CD4-positive, CD25-positive, alpha-beta regulatory T cell (primary cell): ENCODE data around the gene IL27RA. TPM values are rescaled to one million over a fixed set of nuclear protein-coding genes. Genes with fewer than 3 reads are reported as not detected.
A peak's percentile ranks its signal among the peaks of the same experiment; 100 is the strongest.

Source experiments
- ATAC-seq, 2 donors: fragments of 150-1000 bp; cut with Tn5 transposase; one replicate each; pipeline ENCODE4 v1.10.0; 2021; ENCODE audit warnings: low read depth in 2 of 2, moderate number of reproducible peaks in 2 of 2, moderate library complexity in 1 of 2
- DNase-seq, 3 donors: peaks; one replicate each; pipeline versions ENCODE4 v3.0.0 to v3.0.0-alpha.2; 2012 to 2022; ENCODE audit warnings: mixed read lengths in 1 of 3
- H3K27ac ChIP-seq: one replicate; pipeline ENCODE4 v1.7.0; 2013; ENCODE audit warnings: mild to moderate bottlenecking, low read length; ENCODE audit not compliant: insufficient read depth, poor library complexity, severe bottlenecking
- H3K27me3 ChIP-seq: one replicate; pipeline ENCODE4 v1.7.0; 2013; ENCODE audit warnings: low read length; ENCODE audit not compliant: control insufficient read depth, insufficient read depth
- H3K36me3 ChIP-seq: one replicate; pipeline ENCODE4 v1.7.0; 2013; ENCODE audit warnings: mild to moderate bottlenecking, low read length, moderate library complexity; ENCODE audit not compliant: control insufficient read depth, insufficient read depth
- H3K4me1 ChIP-seq: 2 replicates; pipeline ENCODE4 v1.7.0; 2013; ENCODE audit warnings: mild to moderate bottlenecking, low read length; ENCODE audit not compliant: insufficient read depth, control insufficient read depth, poor library complexity, severe bottlenecking
- H3K4me3 ChIP-seq: one replicate; pipeline ENCODE4 v1.7.0; 2013; ENCODE audit warnings: low read depth, mild to moderate bottlenecking, low read length, moderate library complexity
- H3K9me3 ChIP-seq, 2 experiments: 1 replicate in 1 of 2; 2 replicates in 1 of 2; pipeline ENCODE4 v1.7.0; 2013; ENCODE audit warnings: low read length in 2 of 2, mild to moderate bottlenecking in 1 of 2, moderate library complexity in 1 of 2; ENCODE audit not compliant: control insufficient read depth in 2 of 2
- H3K27ac Mint-ChIP-seq, 3 donors: one replicate each; pipeline ENCODE4 v1.8.0; 2020 to 2022; ENCODE audit warnings: mild to moderate bottlenecking in 3 of 3, mixed read lengths in 3 of 3, moderate library complexity in 2 of 3
- H3K27me3 Mint-ChIP-seq: one replicate; pipeline ENCODE4 v1.8.0; 2022; ENCODE audit warnings: mild to moderate bottlenecking, mixed read lengths
- H3K36me3 Mint-ChIP-seq: one replicate; pipeline ENCODE4 v1.8.0; 2020; ENCODE audit warnings: mixed read lengths
- H3K4me1 Mint-ChIP-seq, 4 donors: one replicate each; pipeline ENCODE4 v1.8.0; 2020 to 2022; ENCODE audit warnings: mixed read lengths in 4 of 4, mild to moderate bottlenecking in 1 of 4
- H3K4me3 Mint-ChIP-seq, 4 donors: one replicate each; pipeline ENCODE4 v1.8.0; 2020 to 2022; ENCODE audit warnings: mild to moderate bottlenecking in 4 of 4, mixed read lengths in 4 of 4, moderate library complexity in 3 of 4
- H3K9me3 Mint-ChIP-seq, 7 donors: one replicate each; pipeline ENCODE4 v1.8.0; 2020 to 2022; ENCODE audit warnings: mixed read lengths in 7 of 7, mild to moderate bottlenecking in 3 of 7, moderate library complexity in 2 of 7
- polyA plus RNA-seq, 4 donors: library from polyadenylated mRNA; unstranded; fragments of 300-500 nt; fragmentation: Illumina TruSeq; gene quantifications; one replicate each; pipeline ENCODE4 v1.2.3, GENCODE V29; 2021
- total RNA-seq: library from RNA; stranded (reverse); gene quantifications from one replicate; pipeline ENCODE4 v1.2.3, GENCODE V29; 2022

Gene IL27RA
- total and polyA plus RNA-seq, 5 donors from 2014 or later: 51.9 to 78.4 (median 73.5) TPM

DNA sequence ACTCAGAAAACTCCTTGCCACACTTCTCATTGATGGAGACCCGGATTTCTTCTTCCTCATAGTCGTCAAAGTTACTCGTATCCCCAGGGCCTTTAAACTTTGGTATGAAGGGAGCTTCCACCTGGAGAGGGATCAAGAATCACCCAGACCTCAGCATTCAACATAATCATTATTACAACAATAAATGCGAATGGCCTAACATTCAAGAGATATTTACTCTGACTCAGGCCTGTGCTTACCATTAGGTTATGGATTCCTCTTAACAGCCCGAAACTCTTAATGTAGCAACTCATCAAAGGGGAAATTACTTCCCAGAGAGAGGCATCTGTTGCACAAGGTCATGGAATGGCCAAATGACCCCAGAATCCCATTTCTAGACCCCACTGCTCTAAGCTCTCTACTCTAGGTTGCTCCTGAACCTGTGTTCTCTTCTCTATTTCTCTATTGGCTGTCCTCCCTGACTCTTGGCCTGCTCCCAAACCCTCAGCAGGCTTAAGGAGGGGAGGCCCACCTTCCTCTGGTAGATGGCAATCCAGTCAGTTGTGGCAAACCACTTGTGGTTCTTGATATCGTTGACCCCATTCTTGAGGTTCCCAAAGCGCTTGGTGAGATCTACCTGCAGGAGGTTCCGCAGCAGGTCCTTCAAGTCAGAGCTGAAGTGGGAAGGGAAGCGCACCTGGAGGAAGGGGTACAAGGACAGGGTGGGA is 61.7 kb downstream of the IL27RA start:
- Histone ChIP-seq H3K9me3 (peaks cover 0 to 6% of the 10 kb centered on the region in 2 experiments), H3K4me3 (no peak overlapping the region), H3K4me1 (peaks cover 14% of the 10 kb centered on the region), H3K36me3 (peaks cover 13% of the 10 kb centered on the region), H3K27ac (no peak overlapping the region), H3K27me3 (no peaks in the 10 kb centered on the region)
- Mint-ChIP-seq H3K27ac (peak overlapping the region; percentile 23 to 58 (median 36)), H3K4me1 (peaks cover 5 to 28% (median 19%) of the 10 kb centered on the region in 4 donors), H3K9me3 (peaks cover 0 to 8% (median 2%) of the 10 kb centered on the region in 7 donors), H3K36me3 (peaks cover 17% of the 10 kb centered on the region), H3K4me3 (peak overlapping the region; percentile 56 to 92 (median 78)), H3K27me3 (peaks cover 15% of the 10 kb centered on the region)
- no peak for DNase-seq
- ATAC-seq: no peak

DNA sequence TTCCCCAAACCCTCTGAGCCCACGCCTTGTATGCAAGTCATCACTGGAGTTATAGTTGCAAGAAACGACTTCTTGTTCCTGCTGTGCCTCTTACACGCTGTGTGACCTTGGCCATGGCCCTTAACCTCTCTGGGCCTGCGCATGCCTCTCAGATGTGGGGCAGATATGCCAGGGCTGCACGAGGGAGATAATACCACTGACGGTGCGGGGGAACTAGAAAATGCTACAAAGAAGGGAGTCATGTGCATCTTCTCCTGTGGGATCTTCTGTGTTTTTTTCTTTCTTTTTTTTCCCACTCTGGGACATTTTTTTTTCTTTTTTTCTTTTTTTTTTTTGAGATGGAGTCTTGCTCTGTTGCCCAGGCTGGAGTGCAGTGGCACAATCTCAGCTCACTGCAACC is 63.3 kb downstream of the IL27RA start:
- Mint-ChIP-seq H3K9me3 (peaks cover 0 to 8% (median 2%) of the 10 kb centered on the region in 7 donors), H3K4me1 (peaks cover 5 to 21% (median 15%) of the 10 kb centered on the region in 4 donors), H3K4me3 (peak overlapping the region in 3 of 4 donors; percentile 29 to 86 (median 75)), H3K27me3 (peaks cover 15% of the 10 kb centered on the region), H3K36me3 (peaks cover 13% of the 10 kb centered on the region), H3K27ac (no peak overlapping the region)
- ATAC-seq (no peak), DNase-seq (no peak)
- Histone ChIP-seq H3K4me1 (peaks cover 9% of the 10 kb centered on the region), H3K27me3 (no peaks in the 10 kb centered on the region), H3K27ac (no peak overlapping the region), H3K9me3 (peaks cover 0 to 6% of the 10 kb centered on the region in 2 experiments), H3K36me3 (peaks cover 13% of the 10 kb centered on the region), H3K4me3 (no peak overlapping the region)

DNA sequence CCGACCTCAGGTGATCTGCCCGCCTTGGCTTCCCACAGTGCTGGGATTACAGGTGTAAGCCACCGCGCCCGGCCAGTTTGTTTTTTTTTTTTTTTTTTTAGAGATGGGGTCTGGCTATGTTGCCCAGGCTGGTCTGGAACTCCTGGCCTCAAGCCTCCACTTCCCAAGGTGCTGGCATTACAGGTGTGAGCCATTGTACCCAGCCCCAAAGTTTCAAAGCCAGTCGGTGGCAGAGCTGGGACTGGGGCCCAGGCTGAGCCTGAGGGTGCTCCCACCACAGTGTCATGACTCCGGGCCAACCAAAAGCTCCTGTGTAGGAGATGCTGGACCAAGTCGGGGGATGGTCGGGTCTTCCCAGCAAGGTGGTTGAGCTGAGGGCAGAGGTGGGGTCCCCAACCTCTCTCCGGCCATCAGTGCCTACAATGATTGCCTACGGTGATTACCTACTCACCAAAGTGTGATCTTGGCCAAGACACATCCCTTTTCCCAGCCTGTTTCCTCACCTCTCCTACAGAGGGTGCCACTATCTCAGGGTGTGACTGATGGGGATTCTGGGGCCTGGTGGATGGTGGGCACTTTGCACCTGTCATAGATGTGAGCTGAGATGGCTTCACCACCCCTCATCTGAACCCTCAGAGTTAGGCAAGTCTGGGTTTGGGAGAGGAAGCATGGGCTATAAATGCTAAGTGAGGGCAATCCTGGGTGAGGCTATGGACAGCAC is 64.9 kb downstream of the IL27RA start:
- no peak overlapping the region for H3K4me3 Mint-ChIP-seq
- H3K9me3 Mint-ChIP-seq: peaks cover 0 to 8% (median 1%) of the 10 kb centered on the region in 7 donors
- peaks cover 0 to 6% of the 10 kb centered on the region in 2 experiments for H3K9me3 ChIP-seq
- no peak for ATAC-seq
- peaks cover 5 to 20% (median 13%) of the 10 kb centered on the region in 4 donors for H3K4me1 Mint-ChIP-seq
- DNase-seq: no peak
- H3K4me3 ChIP-seq: no peak overlapping the region
- H3K27me3 ChIP-seq: no peaks in the 10 kb centered on the region
- H3K36me3 Mint-ChIP-seq: peaks cover 16% of the 10 kb centered on the region
- H3K27me3 Mint-ChIP-seq: peaks cover 12% of the 10 kb centered on the region
- peaks cover 9% of the 10 kb centered on the region for H3K4me1 ChIP-seq
- no peak overlapping the region for H3K27ac Mint-ChIP-seq
- H3K27ac ChIP-seq: no peak overlapping the region
- H3K36me3 ChIP-seq: peaks cover 22% of the 10 kb centered on the region

DNA sequence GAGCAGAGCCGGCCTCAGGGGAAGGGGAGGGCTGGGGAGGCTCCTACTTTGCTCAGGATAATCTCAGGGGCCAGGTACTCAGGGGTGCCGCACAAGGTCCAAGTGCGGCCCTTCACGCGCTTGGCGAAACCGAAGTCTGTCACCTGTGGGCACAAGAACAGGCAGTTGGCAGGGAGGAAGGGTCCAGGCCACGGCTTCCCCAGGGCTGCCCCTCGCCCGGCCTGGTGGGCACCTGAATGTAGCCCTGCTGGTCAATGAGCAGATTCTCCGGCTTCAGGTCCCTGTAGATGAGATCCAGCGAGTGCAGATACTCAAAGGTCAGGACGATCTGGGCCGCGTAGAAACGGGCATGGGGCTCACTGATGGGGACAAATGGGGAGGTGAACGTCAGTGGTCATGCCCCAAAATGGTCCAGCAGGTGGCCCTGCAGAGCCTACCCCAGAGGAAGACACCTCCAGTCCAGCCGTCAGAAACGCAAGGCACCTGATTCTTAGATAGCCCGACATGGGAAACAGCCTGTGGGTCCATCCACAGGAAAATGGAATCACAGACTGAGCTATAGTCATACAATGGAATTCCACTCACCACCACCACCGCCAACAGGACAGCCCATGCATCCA is 66.1 kb downstream of the IL27RA start:
- H3K27ac Mint-ChIP-seq: no peak overlapping the region
- no peak overlapping the region for H3K4me3 Mint-ChIP-seq

DNA sequence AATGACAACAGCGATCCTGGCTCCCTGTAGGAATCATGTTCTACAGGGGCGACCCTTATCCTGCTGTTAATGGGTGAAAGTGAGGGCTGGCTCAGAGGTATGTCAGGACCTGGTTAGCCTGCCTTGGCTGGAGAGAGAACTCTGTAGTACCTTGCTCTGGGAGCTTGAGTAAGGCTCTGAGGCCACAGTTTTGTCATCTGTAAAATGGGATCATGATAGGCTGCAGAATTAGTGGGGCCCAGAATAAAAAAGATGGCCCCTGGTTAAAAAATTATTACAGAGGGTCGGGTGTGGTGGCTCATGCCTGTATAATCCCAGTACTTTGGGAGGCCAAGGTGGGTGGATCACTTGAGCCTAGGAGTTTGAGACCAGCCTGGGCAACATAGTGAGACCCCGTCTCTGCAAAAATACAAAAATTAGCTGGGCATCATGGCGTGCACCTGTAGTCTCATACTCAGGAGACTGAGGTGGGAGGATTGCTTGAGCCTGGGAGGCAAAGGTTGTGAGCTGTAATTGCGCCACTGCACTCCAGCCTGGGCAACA is 69.5 kb downstream of the IL27RA start:
- no peaks in the 10 kb centered on the region for H3K27me3 Mint-ChIP-seq
- ATAC-seq (no peak), DNase-seq (no peak)
- Histone ChIP-seq H3K4me1 (no peaks in the 10 kb centered on the region), H3K9me3 (no peaks in the 10 kb centered on the region), H3K36me3 (peaks cover 41% of the 10 kb centered on the region), H3K4me3 (no peak overlapping the region), H3K27ac (no peak overlapping the region), H3K27me3 (no peaks in the 10 kb centered on the region)
- no peaks in the 10 kb centered on the region for H3K9me3 Mint-ChIP-seq
- peak overlapping the region in 1 of 3 donors; percentile 56 for H3K27ac Mint-ChIP-seq
- peaks cover 0 to 3% (median 0%) of the 10 kb centered on the region in 4 donors for H3K4me1 Mint-ChIP-seq
- peaks cover 15% of the 10 kb centered on the region for H3K36me3 Mint-ChIP-seq
- no peak overlapping the region for H3K4me3 Mint-ChIP-seq

More for the DNA sequence above, 66.1 kb downstream of the IL27RA start:
- peaks cover 15% of the 10 kb centered on the region for H3K36me3 Mint-ChIP-seq
- H3K9me3 Mint-ChIP-seq: peaks cover 0 to 8% (median 0%) of the 10 kb centered on the region in 7 donors
- peaks cover 27% of the 10 kb centered on the region for H3K36me3 ChIP-seq
- no peaks in the 10 kb centered on the region for H3K4me1 ChIP-seq
- peaks cover 0 to 6% of the 10 kb centered on the region in 2 experiments for H3K9me3 ChIP-seq
- no peak for ATAC-seq
- no peak overlapping the region for H3K27ac ChIP-seq
- H3K27me3 Mint-ChIP-seq: peaks cover 5% of the 10 kb centered on the region
- H3K4me3 ChIP-seq: no peak overlapping the region
- no peaks in the 10 kb centered on the region for H3K27me3 ChIP-seq
- peaks cover 5 to 12% (median 7%) of the 10 kb centered on the region in 4 donors for H3K4me1 Mint-ChIP-seq
- no peak for DNase-seq

DNA sequence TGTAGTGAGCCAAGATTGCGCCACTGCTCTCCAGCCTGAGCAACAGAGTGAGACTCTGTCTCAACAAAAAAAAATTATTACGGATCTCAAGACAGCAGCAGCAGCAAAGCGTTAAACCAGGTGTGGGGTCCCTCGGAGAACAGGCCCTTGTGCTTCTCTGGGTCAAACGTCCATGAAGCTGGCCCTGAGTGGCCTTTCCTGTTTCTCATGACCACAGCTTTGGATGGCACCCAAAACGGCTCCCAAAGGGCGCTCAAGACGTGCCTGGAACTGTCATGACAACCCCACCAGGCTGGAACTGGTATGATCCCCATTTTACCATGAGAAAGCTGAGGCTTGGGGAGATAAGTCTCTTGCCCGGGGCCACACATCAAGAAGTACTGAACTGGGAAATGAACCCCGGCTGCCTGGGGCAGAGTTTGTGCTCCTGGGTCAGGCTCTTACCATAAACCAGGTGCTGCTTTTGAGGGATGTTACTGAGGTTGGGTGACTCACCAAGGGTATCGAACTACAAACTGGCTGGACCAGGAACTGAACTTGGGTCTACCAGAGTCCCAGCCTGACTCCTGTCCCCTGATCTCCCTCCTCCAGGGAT is 70.6 kb downstream of the IL27RA start:
- H3K27me3 Mint-ChIP-seq: no peaks in the 10 kb centered on the region
- H3K4me3 Mint-ChIP-seq: no peak overlapping the region
- no peak overlapping the region for H3K27ac Mint-ChIP-seq
- no peak overlapping the region for H3K4me3 ChIP-seq
- H3K9me3 ChIP-seq: no peaks in the 10 kb centered on the region
- H3K9me3 Mint-ChIP-seq: no peaks in the 10 kb centered on the region
- H3K4me1 ChIP-seq: no peaks in the 10 kb centered on the region
- DNase-seq (no peak), ATAC-seq (no peak)
- peaks cover 34% of the 10 kb centered on the region for H3K36me3 ChIP-seq
- H3K27me3 ChIP-seq: no peaks in the 10 kb centered on the region
- peaks cover 0 to 3% (median 0%) of the 10 kb centered on the region in 4 donors for H3K4me1 Mint-ChIP-seq
- H3K27ac ChIP-seq: no peak overlapping the region
- peaks cover 10% of the 10 kb centered on the region for H3K36me3 Mint-ChIP-seq

DNA sequence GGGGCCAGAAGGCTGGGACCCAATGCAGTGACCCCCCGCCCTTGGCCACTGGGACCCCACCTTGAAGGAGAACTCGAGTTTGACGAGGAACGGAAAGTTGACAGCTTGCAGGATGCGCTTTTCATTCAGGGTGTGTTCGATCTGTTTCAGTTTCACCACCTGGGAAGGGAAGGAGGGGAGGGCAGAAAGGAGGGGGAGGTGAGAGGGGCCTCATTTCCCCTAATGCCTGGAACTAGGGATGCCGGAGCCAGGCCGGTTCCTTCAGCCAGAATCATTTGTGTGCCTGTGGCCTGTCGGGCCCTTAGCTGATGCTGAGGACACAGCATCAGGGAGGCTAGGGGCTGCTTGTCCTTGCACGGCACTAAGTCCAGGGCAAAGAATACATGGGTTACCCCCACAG is 71.2 kb downstream of the IL27RA start:
- Mint-ChIP-seq H3K27ac (no peak overlapping the region), H3K4me3 (no peak overlapping the region), H3K36me3 (peaks cover 9% of the 10 kb centered on the region), H3K27me3 (no peaks in the 10 kb centered on the region), H3K9me3 (no peaks in the 10 kb centered on the region), H3K4me1 (peaks cover 0 to 2% (median 0%) of the 10 kb centered on the region in 4 donors)
- no peaks in the 10 kb centered on the region for H3K27me3 ChIP-seq
- no peak for ATAC-seq
- H3K27ac ChIP-seq: no peak overlapping the region
- no peak for DNase-seq
- peaks cover 31% of the 10 kb centered on the region for H3K36me3 ChIP-seq
- H3K4me1 ChIP-seq: no peaks in the 10 kb centered on the region
- no peaks in the 10 kb centered on the region for H3K9me3 ChIP-seq
- no peak overlapping the region for H3K4me3 ChIP-seq
